SK-N-SH treated with all-trans-retinoic acid at 6 μM for 48 hours (cell line): Measurements from ENCODE around the gene PLXND1.

Experiments
- CSDC2 ChIP-seq: fragments of 250-450 bp; sonication (Bioruptor Pico); IDR thresholded peaks from 2 replicates; pipeline ENCODE4 v1.5.0; 2020; ENCODE audit warnings: mild to moderate bottlenecking, moderate library complexity
- PATZ1 ChIP-seq: fragments of 250-450 bp; sonication (Bioruptor Pico); IDR thresholded peaks from 2 replicates; pipeline ENCODE4 v1.8.0; 2020; ENCODE audit warnings: mild to moderate bottlenecking, moderate library complexity, borderline replicate concordance
- ZC3H10 ChIP-seq: fragments of 250-450 bp; sonication (Bioruptor Pico); IDR thresholded peaks from 2 replicates; pipeline ENCODE4 v1.5.1; 2021; ENCODE audit warnings: mild to moderate bottlenecking, moderate library complexity
- ZNF8 ChIP-seq: fragments of 450-650 bp; formaldehyde crosslinking; IDR thresholded peaks from 2 replicates; pipeline ENCODE4 v1.5.0; 2020; ENCODE audit warnings: mild to moderate bottlenecking, moderate library complexity
- TF ChIP-seq, protein P1 (sequence below): fragments of 250-450 bp; sonication (Bioruptor Pico); IDR thresholded peaks from 2 replicates; pipeline ENCODE4 v1.5.0; 2020; ENCODE audit warnings: mild to moderate bottlenecking, moderate library complexity

- no peak for TF ChIP-seq PATZ1 (CRISPR knock-in tag)
- TF ChIP-seq CSDC2 (CRISPR knock-in tag) = no peak
- TF ChIP-seq, protein P1, sequence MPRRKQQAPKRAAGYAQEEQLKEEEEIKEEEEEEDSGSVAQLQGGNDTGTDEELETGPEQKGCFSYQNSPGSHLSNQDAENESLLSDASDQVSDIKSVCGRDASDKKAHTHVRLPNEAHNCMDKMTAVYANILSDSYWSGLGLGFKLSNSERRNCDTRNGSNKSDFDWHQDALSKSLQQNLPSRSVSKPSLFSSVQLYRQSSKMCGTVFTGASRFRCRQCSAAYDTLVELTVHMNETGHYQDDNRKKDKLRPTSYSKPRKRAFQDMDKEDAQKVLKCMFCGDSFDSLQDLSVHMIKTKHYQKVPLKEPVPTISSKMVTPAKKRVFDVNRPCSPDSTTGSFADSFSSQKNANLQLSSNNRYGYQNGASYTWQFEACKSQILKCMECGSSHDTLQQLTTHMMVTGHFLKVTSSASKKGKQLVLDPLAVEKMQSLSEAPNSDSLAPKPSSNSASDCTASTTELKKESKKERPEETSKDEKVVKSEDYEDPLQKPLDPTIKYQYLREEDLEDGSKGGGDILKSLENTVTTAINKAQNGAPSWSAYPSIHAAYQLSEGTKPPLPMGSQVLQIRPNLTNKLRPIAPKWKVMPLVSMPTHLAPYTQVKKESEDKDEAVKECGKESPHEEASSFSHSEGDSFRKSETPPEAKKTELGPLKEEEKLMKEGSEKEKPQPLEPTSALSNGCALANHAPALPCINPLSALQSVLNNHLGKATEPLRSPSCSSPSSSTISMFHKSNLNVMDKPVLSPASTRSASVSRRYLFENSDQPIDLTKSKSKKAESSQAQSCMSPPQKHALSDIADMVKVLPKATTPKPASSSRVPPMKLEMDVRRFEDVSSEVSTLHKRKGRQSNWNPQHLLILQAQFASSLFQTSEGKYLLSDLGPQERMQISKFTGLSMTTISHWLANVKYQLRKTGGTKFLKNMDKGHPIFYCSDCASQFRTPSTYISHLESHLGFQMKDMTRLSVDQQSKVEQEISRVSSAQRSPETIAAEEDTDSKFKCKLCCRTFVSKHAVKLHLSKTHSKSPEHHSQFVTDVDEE (CRISPR knock-in tag) = no peak
- no peak for TF ChIP-seq ZC3H10
- no peak for TF ChIP-seq ZNF8 (CRISPR knock-in tag)
These were observed 14.5 kb downstream of the PLXND1 start for GRCh38 chr3:129591932-129592331.
